HCT116 (cell line): ENCODE measurements around the gene IQSEC3. TPM values are rescaled to one million over a fixed set of nuclear protein-coding genes. Genes with fewer than 3 reads are reported as not detected.

ENCODE experiments used
- ATAC-seq: fragments of 200-7000 bp; cut with Tn5 transposase; 2 replicates; pipeline ENCODE4 v1.9.1; 2020; ENCODE audit warnings: mild to moderate bottlenecking, moderate library complexity
- BruUV-seq: library from RNA; stranded (reverse); fragments of 400-500 nt; replicated peaks from 2 replicates; lab custom pipeline; 2021; lab: Mats Ljungman, UMichigan
- CTCF ChIA-PET: fragments of 300-600 bp; sonication (Branson Sonifier 250); formaldehyde crosslinking; loops from one replicate; lab custom pipeline; 2021; ENCODE audit warnings: antibody characterized with exemption; lab: Charles Lee
- POLR2A ChIA-PET: fragments of 300-600, 350-600 bp; sonication (Branson Sonifier 250); formaldehyde crosslinking; loops from one replicate; lab custom pipeline; 2021; ENCODE audit warnings: antibody characterized with exemption; lab: Charles Lee
- RAD21 ChIA-PET, 2 experiments: fragments of 300-600 bp; sonication (Branson Sonifier 250); formaldehyde crosslinking; loops; one replicate each; lab custom pipeline; 2023; ENCODE audit warnings: low total read pairs in 2 of 2; ENCODE audit not compliant: uncharacterized antibody in 2 of 2, unreplicated experiment in 2 of 2, low non-redundant PET in 1 of 2; lab: Charles Lee
- DNase-seq: peaks from one replicate; pipeline ENCODE4 v3.0.0-alpha.2; 2010; ENCODE audit warnings: low read depth, low spot score
- H2AFZ ChIP-seq: fragments of 200-600 bp; shearing (Covaris generic), sonication (generic); 2 replicates; pipeline ENCODE4 v1.6.1; 2017; ENCODE audit warnings: low read depth, mixed run types, mixed read lengths, antibody characterized with exemption, low read length; ENCODE audit not compliant: poor library complexity, severe bottlenecking
- H3K27ac ChIP-seq: 2 replicates; pipeline ENCODE4 v1.5.1; 2012; ENCODE audit warnings: low read depth, low read length
- H3K27me3 ChIP-seq: fragments of 200-600 bp; sonication (generic); 2 replicates; pipeline ENCODE4 v1.6.1; 2016; ENCODE audit warnings: mixed run types, low read length, mixed read lengths; ENCODE audit not compliant: insufficient read depth
- H3K36me3 ChIP-seq, 2 experiments: fragments of 200-500 bp in 1 of 2; fragments of 200-600 bp in 1 of 2; sonication (Bioruptor generic) in 1 of 2; sonication (generic) in 1 of 2; 2 replicates each; pipeline versions ENCODE4 v1.5.1 to v1.6.1; 2014 to 2016; ENCODE audit warnings: low read length in 2 of 2, inconsistent platforms in 1 of 2, mixed read lengths in 1 of 2, mixed run types in 1 of 2; ENCODE audit not compliant: insufficient read depth in 2 of 2, control insufficient read depth in 1 of 2
- H3K4me1 ChIP-seq, 2 experiments: fragments of 200-600 bp in 1 of 2; sonication (generic) in 1 of 2; 2 replicates each; pipeline versions ENCODE4 v1.5.1 to v1.6.1; 2012 to 2017; ENCODE audit warnings: low read length in 2 of 2, inconsistent platforms in 1 of 2, mild to moderate bottlenecking in 1 of 2, mixed read lengths in 1 of 2, mixed run types in 1 of 2, moderate library complexity in 1 of 2; ENCODE audit not compliant: insufficient read depth in 2 of 2, control insufficient read depth in 1 of 2
- H3K4me2 ChIP-seq: fragments of 200-600 bp; sonication (generic); 2 replicates; pipeline ENCODE4 v1.6.1; 2017; ENCODE audit warnings: mixed run types, low read length, mixed read lengths
- H3K4me3 ChIP-seq, 2 experiments: fragments of 200-600 bp in 1 of 2; sonication (generic) in 1 of 2; replicated peaks in 1 of 2; 2 replicates each; pipeline ENCODE4 v1.5.1; 2011 to 2016; ENCODE audit warnings: low read length in 2 of 2, control low read depth in 1 of 2, low read depth in 1 of 2, mild to moderate bottlenecking in 1 of 2, mixed read lengths in 1 of 2, mixed run types in 1 of 2
- H3K79me2 ChIP-seq: fragments of 200-600 bp; sonication (generic); 2 replicates; pipeline ENCODE4 v1.6.1; 2017; ENCODE audit warnings: mild to moderate bottlenecking, mixed run types, low read length, moderate library complexity, mixed read lengths; ENCODE audit not compliant: insufficient read depth
- H3K9ac ChIP-seq: fragments of 200-600 bp; sonication (generic); 2 replicates; pipeline ENCODE4 v1.6.1; 2016; ENCODE audit warnings: low read length, mixed read lengths
- H3K9me2 ChIP-seq: fragments of 200-600 bp; sonication (generic), shearing (Covaris generic); 2 replicates; pipeline ENCODE4 v1.6.1; 2017; ENCODE audit warnings: mixed run types, mild to moderate bottlenecking, moderate library complexity; ENCODE audit not compliant: insufficient read depth
- H3K9me3 ChIP-seq, 2 experiments: fragments of 200-500 bp in 1 of 2; fragments of 200-600 bp in 1 of 2; sonication (Bioruptor generic) in 1 of 2; sonication (generic) in 1 of 2; 2 replicates each; pipeline ENCODE4 v1.6.1; 2014 to 2017; ENCODE audit warnings: low read length in 2 of 2, mixed read lengths in 2 of 2, inconsistent platforms in 1 of 2, low read depth in 1 of 2, mild to moderate bottlenecking in 1 of 2, mixed run types in 1 of 2, moderate library complexity in 1 of 2; ENCODE audit not compliant: control insufficient read depth in 1 of 2, insufficient read depth in 1 of 2
- H4K20me1 ChIP-seq: fragments of 200-600 bp; sonication (generic), shearing (Covaris generic); 2 replicates; pipeline ENCODE4 v1.6.1; 2017; ENCODE audit warnings: mixed run types, mild to moderate bottlenecking, moderate library complexity; ENCODE audit not compliant: insufficient read depth
- ATF3 ChIP-seq: IDR thresholded peaks from 2 replicates; pipeline ENCODE4 v1.6.1; 2012
- EZH2 ChIP-seq: fragments of 200-600 bp; sonication (generic); IDR thresholded peaks from 2 replicates; pipeline ENCODE4 v1.6.1; 2017; ENCODE audit warnings: antibody characterized with exemption, mixed run types
- EZH2phosphoT487 ChIP-seq: fragments of 200-600 bp; IDR thresholded peaks from 2 replicates; pipeline ENCODE4 v1.6.1; 2018; ENCODE audit warnings: antibody characterized with exemption, borderline replicate concordance
- REST ChIP-seq: IDR thresholded peaks from 2 replicates; pipeline ENCODE4 v1.6.1; 2012; ENCODE audit warnings: low read depth
- TCF7L2 ChIP-seq: IDR thresholded peaks from 2 replicates; pipeline ENCODE4 v1.7.0; 2011; ENCODE audit warnings: borderline replicate concordance, inconsistent platforms; ENCODE audit not compliant: insufficient read depth, insufficient read length; ENCODE audit errors: extremely low read depth
- YY1 ChIP-seq: IDR thresholded peaks from 2 replicates; pipeline ENCODE4 v1.6.1; 2011; ENCODE audit warnings: low read length, low read depth, moderate library complexity, mild to moderate bottlenecking; ENCODE audit not compliant: insufficient replicate concordance; ENCODE audit errors: extremely low read depth
- intact Hi-C: fragments of 100-400 bp; cut with micrococcal nuclease; formaldehyde crosslinking; loops from 2 replicates; pipeline ENCODE4 v1.10.0; 2022
- total RNA-seq: library from RNA; stranded (reverse); gene quantifications from one replicate; pipeline ENCODE4 v1.2.1, GENCODE V29; 2021; ENCODE audit not compliant: unreplicated experiment

IQSEC3 gene
- total RNA-seq, 1 experiment from 2014 or later = not detected

GRCh38 chr12:104551-105081 is 38.0 kb downstream of the IQSEC3 start:
- RAD21 ChIA-PET = interaction anchor here in 1 of 2 experiments (0.5 kb wide), 1 partner anchor 24 kb away, joined by 3 read pairs; no protein-coding TSS in a partner anchor

More at GRCh38 chr12:104551-105081, 38.0 kb downstream of the IQSEC3 start:
- H3K4me3 ChIP-seq = no peak overlapping the region
- peaks cover 9 to 25% of the 10 kb centered on the region in 2 experiments for H3K4me1 ChIP-seq
- TF ChIP-seq REST (no peak), EZH2 (no peak), ATF3 (no peak), EZH2phosphoT487 (no peak), TCF7L2 (no peak), YY1 (no peak)
- CTCF ChIA-PET = no interaction called here
- H3K9ac ChIP-seq = no peak overlapping the region
- no peak overlapping the region for H3K27ac ChIP-seq
- no TSS peak for BruUV-seq
- no peaks in the 10 kb centered on the region for H4K20me1 ChIP-seq
- H3K9me3 ChIP-seq = no peaks in the 10 kb centered on the region
- intact Hi-C loops = no loop called here
- no peaks in the 10 kb centered on the region for H3K27me3 ChIP-seq
- DNase-seq (no peak), ATAC-seq (no peak)
- POLR2A ChIA-PET = no interaction called here
- H3K36me3 ChIP-seq = no peaks in the 10 kb centered on the region
- no peaks in the 10 kb centered on the region for H3K79me2 ChIP-seq
- H3K4me2 ChIP-seq = no peak overlapping the region
- no peaks in the 10 kb centered on the region for H3K9me2 ChIP-seq
- H2AFZ ChIP-seq = peak overlapping the region; percentile 73
